ENCODE data around the gene PLOD1.

DNA sequence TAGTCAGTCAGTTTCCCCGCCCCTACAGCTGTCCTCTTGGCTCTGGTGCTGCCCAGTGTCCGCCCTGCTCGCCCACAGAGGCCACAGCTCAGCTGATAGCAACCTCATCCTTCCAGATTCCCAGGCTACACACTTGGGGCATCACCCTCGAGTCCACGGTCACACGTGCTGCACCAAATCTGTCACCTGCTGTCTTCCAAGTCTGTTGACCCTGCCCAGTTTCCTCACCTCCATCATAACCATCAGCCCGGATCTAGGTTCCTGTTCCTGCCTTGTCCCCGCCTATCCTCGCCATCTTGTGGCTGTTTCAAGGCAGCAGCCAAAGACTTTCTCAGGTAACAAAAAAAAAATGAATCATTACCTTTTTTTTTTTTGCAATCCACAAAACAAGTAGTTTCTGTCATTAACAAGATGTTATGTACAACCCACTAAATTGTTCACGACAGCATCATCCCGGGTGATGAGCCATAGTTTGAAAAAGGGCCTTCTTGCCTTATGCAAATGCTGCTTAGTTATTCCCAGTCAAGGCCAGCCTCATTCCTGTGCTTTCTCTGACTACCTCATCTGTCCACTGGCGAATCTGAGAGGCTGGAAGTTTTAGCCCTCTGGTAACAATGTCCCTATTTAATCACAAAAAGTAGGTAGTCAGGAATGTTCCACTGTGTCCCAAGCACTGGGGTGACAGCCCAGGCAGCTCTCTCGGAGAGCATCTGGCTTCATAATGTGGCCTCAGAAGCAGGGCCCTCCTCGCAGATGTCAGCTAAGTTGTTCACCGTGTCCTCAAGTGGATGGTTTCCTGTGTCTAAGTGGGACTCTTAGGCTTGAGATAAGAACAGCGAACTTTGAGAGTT is 79.8 kb downstream of the PLOD1 start:
- TF ChIP-seq CTCF (conservative IDR thresholded peaks at IDR 0.05 in 1 of 2, IDR thresholded peaks at IDR 0.05 in 1 of 2; ENCODE audit: extremely low read depth in 1 of 2, insufficient read depth in 1 of 2, low read depth in 1 of 2, low read length in 2 of 2) (peak in 1 of 2 donors; percentile 40), EZH2 (IDR thresholded peaks at IDR 0.05; ENCODE audit: borderline replicate concordance, low read length) (no peak)
